NCI-H526 (cell line): ENCODE data around the gene SIK1.
"Not testable (repeated sequence)": the region's sequence is repeated elsewhere in the genome, so short reads cannot be mapped to it uniquely, and the experiment has no call there.

Experiments
- DNase-seq, 2 experiments: peaks; one replicate each; lab custom pipeline; 2025; lab: John Stamatoyannopoulos, UW

SIK1 gene

DNA sequence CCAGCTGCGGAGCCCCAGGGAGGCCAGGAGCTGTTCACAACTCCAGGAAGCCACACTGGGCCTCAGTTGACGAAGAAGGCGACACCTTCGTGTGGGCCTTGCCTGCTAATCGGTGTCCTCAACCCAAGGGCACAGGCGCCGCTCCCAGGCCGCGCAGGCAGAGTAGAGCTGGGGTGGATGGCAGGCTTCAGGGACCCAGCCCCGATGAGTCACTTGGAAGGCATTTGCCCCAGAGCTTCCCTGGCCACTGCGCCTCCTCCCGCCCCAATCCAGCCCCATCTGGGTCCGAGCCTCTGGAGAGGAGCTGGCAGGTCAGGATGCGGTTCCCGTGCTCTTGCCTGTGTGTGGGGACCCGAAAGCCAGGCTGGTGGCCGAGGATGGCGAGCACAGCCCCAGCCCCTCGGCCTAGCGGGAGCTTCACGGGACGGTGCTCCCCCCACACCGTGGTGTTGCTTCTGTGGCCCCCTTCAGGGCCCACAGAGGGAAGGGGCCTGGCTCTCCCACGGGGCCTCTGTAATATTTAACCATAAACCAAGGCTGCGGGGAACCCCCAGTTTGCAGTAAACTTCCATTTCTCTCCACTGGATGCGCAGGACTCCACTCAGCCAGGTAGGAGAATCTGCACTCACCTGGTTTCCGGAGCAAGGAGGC is 30.0 kb downstream of the SIK1 start:
- not testable (repeated sequence) for DNase-seq

DNA sequence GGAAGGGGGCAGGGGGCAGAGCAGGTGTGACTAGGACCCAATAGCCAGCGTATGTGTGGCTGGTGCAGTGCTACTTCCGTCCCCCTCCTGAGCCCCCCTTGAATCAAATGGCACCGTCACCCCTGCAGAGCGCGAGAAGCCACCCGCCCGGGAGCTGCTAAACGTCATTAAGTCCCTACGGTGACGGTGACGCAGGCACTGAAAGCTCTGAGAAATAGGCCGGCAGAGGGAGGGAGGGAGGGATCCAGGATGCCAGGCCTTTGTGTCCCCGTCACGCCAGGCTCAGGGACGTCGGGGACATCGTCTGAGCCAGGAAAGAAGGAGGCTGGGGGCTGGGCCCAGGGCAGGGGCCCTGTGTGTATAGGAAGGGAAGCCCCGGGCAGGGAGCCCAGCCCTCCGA is 43.6 kb downstream of the SIK1 start:
- not testable (repeated sequence) for DNase-seq

DNA sequence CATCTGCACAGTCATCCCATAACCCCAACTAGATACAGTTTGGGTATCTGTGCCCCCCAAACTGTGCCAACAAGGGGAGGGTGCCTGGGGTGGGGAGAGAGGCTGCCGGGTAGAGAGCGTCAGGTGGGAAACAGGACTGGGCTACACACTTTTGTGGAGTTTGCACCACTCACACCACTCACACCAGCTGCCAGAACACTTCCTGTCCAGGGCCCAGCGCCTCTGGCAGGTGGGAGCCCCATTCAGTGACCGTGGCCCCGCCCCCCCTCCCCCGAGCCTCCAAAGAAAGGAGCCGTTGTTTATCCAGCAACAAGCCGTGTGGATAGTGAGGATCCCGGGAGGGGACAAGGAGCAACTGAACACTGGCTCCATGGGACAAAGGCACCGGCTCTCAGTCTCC is 44.0 kb downstream of the SIK1 start:
- DNase-seq = not testable (repeated sequence)

DNA sequence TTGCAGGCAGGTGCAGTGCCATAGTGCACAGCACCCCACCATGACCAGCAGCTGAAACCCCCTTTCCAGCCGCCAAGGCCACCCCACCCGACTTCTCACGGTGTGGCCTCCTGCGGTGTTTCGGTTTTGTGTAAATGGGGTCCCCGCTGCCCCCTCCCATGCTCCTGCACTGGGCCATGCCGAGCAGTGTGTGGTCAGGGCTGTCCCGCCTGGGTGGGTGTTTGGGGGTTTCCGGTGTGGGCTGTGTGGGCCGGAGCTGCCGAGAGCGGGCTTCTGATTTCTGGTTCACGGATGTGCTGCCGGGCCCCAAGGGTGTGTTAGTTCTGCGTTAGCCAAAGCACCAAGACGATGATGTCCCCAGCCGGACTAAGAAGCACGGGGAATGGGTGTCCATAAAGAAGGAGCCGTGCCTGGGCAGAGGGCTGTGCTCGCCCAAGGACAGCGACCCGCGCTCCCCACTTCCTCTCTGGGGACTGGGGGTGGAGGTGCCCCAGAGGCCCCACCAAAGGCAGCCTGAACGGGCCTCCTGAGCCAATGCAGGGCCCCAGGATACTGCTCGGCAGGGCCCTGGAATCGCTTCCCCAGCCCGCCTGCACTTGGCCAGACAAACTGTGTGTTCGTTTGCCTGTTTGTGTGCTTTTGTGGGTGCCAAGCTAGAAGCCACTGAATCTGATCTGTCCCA is 45.9 kb downstream of the SIK1 start:
- not testable (repeated sequence) for DNase-seq

DNA sequence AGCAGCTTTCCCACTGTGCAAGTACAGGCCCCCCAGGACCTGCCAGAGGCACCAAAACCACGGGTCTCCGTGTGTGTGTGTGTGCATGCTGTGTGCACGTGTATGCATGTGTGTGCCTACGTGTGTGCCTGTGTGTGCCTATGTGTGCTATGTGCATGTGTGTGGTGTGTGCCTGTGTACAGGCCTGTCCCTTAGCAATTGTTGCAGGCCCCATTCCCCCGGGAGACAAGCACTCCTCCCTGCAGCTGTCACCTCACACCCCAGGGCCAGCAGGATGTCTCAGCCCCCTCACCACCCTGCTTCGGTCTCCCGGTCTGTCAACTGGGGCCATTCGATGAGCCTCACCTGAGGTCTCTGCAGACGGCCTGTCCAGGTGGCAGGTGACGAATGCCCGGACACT is 46.6 kb downstream of the SIK1 start:
- not testable (repeated sequence) for DNase-seq

DNA sequence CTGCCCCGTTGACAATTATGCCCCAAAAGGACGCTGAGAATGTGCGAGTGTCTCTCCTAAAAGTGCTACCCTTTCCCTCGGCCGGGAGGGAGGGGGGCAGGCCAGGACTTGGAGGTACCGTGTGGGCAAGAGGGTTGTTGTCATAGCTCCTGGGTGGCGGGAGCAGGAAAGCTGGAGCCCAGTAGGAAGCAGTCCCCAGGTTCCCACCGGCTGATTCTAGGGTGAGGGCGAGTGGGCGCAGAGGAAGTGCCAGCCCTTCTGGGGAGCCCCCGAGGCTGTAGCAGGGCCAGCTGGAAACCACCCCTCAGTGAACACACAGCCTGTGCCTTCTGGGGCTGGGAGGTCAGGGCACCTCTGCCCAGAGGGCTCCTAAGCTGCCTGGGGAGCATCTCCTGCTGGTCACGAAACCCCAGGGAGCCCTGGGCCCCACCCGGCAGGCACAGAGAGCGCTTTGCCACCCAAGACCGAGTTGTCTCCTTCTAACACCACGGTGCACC is 47.3 kb downstream of the SIK1 start:
- DNase-seq = not testable (repeated sequence)

DNA sequence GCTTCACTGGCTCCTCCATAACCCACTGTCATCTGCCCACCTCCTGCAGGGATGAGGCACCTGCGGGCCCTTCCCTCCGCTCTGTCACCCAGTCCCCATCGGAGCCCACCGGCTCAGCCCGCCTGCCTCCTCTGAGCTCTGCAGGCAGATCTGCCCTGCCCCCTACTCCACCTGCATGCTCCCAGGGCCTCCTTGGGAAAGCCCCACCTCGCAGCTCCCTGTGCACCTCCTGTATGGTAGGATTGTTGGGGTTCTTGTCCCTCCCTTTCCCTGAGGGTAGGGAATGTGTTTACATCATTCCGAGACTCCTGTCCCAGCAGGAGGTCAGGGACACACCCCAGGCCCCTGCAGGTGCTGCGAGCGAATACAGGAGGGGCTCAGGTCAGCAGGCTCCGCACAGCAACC is 50.5 kb downstream of the SIK1 start:
- DNase-seq = no peak

DNA sequence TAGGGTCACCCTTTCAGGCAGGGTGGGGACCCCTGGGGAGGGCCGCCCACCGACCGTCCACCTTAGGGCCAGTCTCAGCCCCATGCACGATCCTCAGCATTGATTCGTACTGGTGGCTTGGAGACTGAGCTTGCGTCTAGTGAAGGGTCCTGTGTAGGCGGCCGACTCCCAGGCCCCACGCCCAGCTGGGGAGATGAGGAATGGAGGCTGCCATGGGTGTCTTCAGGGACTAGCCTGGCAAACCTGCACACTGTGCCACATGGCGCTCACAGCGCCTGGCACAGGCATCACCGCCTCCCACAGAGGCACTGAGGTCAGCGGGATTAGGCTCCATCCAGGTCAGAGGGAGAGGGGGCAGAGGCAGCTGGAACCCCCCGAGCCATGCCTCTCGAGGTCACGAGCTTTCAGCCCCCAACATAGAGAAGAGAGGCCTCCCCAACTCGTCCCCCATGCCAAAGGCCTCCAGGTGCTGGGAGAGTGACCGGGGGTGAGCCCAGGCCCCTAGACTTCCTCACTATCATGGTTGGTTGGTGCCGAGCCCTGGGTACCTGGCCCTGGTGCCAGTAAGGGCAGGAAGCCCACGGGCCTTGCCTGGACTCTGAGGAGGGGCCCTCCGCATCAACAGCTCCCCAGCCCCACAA is 51.0 kb downstream of the SIK1 start:
- DNase-seq = no peak

DNA sequence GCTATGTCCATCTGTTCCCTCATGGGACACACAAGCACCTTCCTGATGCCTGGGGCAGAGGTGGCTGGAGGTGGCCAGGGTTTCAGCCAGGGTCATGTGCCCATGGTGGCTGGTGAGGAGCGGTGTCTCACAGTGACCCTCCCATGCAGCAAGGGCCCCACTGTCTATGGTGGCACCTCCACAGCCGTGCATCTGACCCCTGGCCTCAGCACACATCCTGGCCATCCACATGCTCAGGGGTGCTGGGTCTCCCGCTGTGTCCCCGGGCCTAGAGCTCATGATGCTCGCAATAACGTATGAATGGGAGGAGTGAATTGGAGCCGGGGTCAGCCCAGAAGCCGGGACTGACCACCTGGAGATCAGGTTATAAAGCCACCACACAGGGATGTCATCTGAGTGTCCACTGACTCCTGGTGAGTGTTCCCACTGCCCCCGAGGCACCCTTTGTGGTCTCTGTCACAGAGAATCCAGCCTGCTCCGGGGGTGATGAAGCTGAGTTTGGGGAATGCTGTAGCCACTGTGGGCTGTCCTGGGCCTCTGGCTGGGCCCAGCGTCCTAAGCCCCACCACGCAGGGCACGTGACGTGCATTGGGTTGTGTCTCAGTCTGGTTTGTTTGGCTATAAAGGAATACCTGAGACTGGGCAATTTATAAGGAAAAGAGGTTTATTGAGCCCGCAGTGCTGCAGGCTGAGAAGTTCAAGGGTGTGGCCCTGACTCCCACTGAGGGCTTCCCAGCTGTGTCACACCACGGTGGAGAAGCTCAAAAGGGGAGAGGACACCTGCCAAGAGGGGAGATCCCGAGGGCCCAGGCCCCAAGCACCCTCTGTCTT is 51.7 kb downstream of the SIK1 start:
- DNase-seq = no peak

DNA sequence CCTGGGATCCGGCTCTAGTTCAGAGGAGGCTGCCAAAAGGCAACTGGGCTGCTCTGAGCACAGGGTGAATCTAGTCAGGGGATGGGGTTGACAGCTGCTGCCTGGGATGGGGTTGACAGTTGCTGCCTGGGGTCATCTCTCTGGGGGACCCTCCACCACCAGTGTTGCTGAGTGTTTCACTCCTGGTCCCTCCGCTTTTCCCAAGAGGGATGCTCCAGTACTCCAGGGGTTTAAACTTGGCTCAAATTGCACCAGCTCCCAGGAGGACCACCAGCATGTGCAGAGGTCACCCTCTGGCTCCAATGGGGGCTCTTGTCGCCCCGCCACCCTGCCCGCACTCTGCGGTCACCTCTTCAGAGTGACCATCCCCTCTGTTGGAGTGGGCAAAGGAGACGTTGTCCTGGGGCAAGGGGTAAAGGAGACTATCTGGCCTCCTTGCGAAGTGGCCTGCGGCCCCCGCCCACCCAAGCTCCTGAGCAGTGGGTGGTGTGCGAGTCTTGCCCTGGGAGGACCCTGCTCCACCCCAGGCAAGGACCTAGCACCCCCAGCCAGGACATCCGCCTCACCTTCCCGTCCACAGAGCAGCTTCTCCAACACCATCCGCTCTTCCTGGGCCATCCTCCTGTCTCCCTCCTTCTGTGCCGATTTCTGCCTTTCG is 52.6 kb downstream of the SIK1 start:
- no peak for DNase-seq

DNA sequence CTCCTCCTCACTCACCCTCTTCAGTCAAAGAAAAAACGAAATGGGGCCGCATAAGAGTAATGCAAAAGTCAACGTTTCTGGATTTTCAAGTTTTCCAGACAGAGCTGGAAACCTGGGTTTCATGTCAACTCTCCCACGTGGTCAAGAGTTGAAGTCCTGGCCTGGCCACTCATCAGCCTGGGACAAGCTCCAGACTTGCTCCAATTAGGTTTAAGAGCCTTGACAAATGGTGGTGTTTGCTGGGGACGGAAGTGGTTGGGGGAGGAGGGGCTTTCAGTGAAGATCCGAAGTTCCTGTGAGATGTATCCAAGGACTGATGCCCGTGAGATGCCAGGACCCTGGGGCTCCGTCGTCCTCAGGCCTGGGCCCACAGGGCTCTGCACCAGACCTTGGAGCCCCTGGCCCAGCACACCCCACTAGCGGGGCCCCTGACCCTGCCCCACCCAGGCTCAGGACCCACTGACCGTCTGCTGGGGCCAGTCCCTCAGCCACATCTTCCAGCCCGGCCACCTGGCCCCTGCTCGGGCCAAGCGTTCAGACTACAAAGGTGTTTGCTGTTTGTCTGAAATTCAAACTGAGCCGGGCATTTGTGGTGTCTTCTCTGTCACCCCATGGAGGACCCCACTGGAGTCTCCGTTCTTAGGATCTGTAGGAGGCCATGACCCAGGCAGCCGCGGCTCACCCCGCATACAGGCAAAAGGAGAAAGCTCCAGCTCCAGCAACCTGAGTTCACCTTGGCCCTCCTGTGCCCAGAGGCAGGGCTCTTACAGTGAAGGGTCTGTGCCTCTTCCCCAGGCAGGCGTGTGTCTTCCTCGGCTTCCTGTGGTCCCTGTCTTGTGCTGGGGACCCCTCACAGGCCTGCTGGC is 53.3 kb downstream of the SIK1 start:
- no peak for DNase-seq

DNA sequence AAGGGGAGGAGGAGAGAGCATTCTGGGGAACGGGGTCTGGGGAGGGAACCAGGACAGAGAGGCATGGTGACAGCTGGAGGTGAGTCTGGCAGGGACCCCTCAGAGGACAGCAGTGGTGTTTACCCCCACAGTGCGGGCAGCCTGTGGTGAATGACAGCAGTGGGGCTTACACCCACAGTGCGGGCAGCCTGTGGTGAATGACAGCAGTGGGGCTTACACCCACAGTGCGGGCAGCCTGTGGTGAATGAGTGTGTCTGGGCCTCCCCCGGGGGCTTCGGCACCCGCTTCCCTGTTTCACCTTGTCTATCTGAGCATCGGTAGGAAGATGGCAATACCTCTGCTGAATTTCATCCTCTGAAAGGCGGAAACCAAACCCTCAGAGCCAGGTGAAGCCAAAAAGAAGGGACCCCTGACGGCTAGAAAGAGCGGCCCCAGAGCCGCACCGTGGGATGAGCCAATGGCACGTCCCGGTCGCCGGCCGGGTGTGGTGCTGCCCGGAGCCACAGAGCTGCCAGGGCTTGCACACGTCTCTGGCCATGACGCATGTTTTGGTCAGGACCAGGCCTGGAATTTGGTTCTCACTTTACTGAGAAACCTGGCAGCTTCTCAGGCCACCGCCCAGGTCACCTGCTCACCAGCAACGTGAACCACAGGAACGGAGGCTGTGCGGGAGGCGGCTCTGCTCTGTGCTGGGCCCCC is 54.1 kb downstream of the SIK1 start:
- DNase-seq = no peak

DNA sequence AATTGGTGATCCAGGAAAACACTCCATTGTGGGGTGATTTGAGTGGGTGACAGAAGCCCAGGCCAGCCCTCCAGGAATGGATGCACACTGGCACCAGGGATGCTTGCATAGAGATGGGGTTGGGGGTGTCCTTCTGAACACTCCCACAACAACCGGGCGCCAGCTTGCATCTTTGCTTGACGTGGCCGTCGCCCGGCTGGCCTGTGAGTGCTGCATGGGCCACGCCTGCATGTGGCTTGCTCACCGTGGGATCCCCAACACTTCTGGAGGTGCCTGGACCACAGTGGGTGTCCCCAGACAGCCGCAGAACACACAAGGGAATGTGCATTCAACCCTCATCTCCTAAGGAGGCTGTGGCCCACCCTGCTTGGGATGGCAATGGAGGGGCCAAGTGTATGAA is 55.1 kb downstream of the SIK1 start:
- DNase-seq = no peak

DNA sequence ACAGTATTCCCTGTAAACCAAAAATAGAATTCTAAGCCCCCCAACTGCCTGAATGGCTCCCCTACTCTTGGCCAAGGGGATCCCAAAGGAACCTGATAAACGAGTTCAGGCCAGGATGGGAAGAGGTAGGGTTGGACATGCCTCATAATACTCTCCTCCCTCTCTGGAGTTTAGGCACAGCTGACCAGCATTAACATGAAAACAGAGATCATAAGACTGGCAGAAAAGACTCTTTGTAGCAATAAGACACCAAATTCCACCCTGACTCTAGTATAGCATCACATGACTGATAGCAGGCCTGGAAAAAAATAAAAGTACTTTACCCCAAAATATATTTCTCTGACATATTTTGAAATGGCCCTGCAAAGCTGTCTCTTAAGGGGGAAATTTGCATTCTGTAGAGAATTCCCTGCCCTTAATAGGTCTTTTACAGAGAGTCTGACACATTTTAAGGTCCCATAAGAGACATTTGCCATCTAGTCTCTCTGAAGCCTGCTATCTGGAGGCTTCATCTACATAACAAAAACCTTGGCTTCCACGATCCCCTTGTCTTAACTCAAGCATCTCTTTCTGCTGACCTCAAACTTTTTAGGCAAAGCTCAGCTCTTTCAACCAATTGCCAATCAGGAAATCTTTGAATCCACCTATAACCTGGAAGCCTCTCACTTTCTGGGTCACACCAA is 55.9 kb downstream of the SIK1 start:
- DNase-seq = no peak

DNA sequence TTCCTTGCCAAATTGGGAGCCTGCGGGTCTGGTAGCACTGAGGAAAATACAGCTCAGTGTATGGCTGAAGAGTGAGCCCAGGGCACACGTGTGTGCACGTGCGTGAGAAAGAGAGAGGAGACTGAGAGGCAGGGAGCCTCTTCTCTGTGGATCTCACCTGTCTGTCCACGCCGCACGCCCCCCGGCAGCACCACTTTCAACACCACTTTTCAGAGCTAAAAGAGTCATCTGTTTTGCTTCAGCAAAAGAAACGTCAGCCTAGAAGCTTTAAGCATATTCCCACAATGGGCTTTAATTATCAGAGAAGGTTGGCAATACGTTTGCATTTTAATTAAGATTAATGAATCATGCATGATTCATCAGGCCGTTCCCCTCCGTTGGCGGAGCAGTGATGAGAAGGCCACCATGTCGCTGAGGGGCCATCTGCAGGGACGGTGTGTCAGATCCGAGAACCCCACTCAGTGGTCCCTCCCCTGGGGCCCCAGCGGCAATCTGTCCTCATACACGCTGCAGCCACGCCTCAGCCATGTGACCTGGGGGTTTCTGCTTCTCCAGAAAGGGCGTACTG is 56.8 kb downstream of the SIK1 start:
- DNase-seq = peak in 1 of 2 experiments; percentile 41

DNA sequence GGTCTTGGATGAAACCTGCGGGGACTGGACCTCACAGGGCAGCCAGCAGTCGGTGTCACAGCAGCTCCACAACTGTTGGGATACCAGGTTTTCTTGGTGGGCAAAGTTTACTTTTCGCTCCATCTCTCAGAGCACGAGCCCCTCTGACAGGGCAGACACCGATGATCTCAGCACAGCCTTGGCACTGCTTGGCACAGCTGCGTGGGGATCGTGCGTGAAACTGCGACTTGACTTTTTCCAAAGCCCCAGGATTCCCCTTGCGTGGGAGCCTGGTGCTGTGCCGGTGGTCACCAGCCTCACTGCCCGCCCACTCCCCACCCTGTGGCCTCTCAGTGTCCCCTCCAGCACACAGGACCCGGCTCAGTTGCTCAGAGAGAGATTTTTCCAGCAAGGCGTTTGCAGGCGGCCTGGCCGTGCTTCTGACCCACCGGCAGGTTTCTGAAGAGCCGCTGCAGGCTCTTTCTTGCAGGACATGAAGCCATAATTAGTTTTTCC is 57.3 kb downstream of the SIK1 start:
- DNase-seq = no peak

DNA sequence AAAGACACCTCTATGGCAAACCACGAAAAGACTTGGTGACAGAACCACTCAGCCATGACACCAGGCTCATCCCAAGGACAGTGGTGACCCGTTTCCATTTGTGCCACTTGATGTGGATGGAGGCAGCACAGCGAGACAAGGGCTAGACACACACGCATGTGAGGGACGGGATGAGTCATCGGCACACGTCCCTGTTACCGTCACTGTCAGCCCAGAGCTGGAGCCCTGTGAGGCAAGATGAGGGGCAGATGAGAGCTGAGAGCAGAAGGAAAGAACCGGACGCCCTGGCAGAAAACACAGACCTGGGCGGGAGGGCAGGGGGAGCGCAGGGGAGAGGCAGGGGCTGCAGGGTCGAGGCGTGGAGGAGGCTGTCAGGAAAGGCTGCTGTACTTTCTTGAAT is 57.8 kb downstream of the SIK1 start:
- no peak for DNase-seq

DNA sequence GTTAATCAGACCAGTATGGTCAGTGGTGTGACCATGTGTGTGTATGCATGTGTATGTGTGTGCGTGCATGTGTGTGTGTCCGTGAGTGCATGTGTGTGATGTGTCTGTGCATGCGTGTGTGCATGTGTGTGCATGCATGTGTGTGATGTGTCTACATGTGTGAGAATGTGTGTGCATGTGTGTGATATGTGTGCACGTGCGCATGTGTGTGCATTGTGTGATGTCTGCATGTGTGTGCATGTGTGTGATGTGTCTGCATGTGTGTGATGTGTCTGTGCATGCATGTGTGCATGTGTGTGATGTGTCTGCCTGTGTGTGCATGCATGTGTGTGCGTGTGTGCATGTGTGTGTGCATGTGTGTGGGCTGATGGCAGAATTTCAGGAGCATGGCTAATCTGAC is 58.2 kb downstream of the SIK1 start:
- no peak for DNase-seq

DNA sequence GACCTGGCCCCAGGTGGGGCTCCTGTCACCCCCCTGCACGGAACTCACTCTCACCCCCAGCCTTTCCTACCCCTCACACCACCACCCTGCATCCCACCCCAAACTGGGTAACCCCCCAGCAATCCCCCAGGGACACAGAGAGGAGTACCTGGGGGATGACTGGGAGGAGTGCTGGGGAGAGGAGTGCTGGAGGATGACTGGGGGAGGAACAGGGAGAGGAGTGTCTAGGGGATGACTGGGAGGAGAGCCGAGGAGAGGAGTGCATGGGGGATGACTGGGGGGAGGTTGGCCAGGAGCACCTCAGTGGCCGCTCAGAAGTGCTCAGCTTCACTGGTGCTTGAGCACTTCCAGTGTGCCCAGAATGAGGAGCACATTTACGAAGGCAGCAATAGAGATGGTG is 59.1 kb downstream of the SIK1 start:
- DNase-seq = no peak
